ENCODE measurements around the gene H19. TPM values are rescaled to one million over a fixed set of nuclear protein-coding genes. Genes with fewer than 3 reads are reported as not detected.
A peak's percentile ranks its signal among the peaks of the same experiment; 100 is the strongest.

The H19 gene
- total and polyA plus RNA-seq, 8 donors, result 119 to 1,133 (median 825) TPM

- intact Hi-C loops (cut with DNase I), result no loop called here
- no peak for TF ChIP-seq CTCF (IDR thresholded peaks at IDR 0.05)
Measured at GRCh38 chr11:1964955-1965354, 32.7 kb downstream of the H19 start.

GRCh38 chr11:1964348-1964747 lies 33.3 kb downstream of the H19 start:
- H3K27ac ChIP-seq, result no peak overlapping the region
- intact Hi-C loops (cut with DNase I), result no loop called here
- no peak for TF ChIP-seq CTCF (IDR thresholded peaks at IDR 0.05)

More at GRCh38 chr11:1964955-1965354, 32.7 kb downstream of the H19 start:
- H3K9me3 ChIP-seq, result no peaks in the 10 kb centered on the region
- no peaks in the 10 kb centered on the region for H3K36me3 ChIP-seq
- no peaks in the 10 kb centered on the region for H3K27me3 ChIP-seq
- no peak overlapping the region for H3K27ac ChIP-seq
- no peak overlapping the region for H3K4me3 ChIP-seq
- ATAC-seq (no peak), DNase-seq (no peak)
- no peaks in the 10 kb centered on the region for H3K4me1 ChIP-seq

GRCh38 chr11:1963864-1964263 lies 33.8 kb downstream of the H19 start:
- no peak for TF ChIP-seq CTCF (IDR thresholded peaks at IDR 0.05)
- intact Hi-C loops (cut with DNase I), result no loop called here
- H3K9me3 ChIP-seq, result no peaks in the 10 kb centered on the region
- no peaks in the 10 kb centered on the region for H3K36me3 ChIP-seq
- H3K4me1 ChIP-seq, result no peaks in the 10 kb centered on the region
- ATAC-seq (no peak), DNase-seq (peak in 1 of 4 donors; percentile 49)
- no peaks in the 10 kb centered on the region for H3K27me3 ChIP-seq
- no peak overlapping the region for H3K4me3 ChIP-seq
- no peak overlapping the region for H3K27ac ChIP-seq

More at GRCh38 chr11:1964348-1964747, 33.3 kb downstream of the H19 start:
- Histone ChIP-seq H3K27me3 (no peaks in the 10 kb centered on the region), H3K36me3 (no peaks in the 10 kb centered on the region), H3K4me1 (no peaks in the 10 kb centered on the region), H3K9me3 (no peaks in the 10 kb centered on the region), H3K4me3 (no peak overlapping the region)
- no peak for DNase-seq
- ATAC-seq, result peak; percentile 51

GRCh38 chr11:1959786-1960185 lies 37.9 kb downstream of the H19 start:
- H3K27me3 ChIP-seq, result no peaks in the 10 kb centered on the region
- TF ChIP-seq CTCF (IDR thresholded peaks at IDR 0.05), result no peak
- no peaks in the 10 kb centered on the region for H3K36me3 ChIP-seq
- no peak overlapping the region for H3K4me3 ChIP-seq
- DNase-seq (peak in 1 of 4 donors; percentile 54), ATAC-seq (no peak)
- intact Hi-C loops (cut with DNase I), result no loop called here
- no peaks in the 10 kb centered on the region for H3K4me1 ChIP-seq
- H3K27ac ChIP-seq, result no peak overlapping the region
- no peaks in the 10 kb centered on the region for H3K9me3 ChIP-seq

- DNase-seq (no peak), ATAC-seq (no peak)
- no peak overlapping the region for H3K4me3 ChIP-seq
- H3K4me1 ChIP-seq, result no peaks in the 10 kb centered on the region
- no peaks in the 10 kb centered on the region for H3K9me3 ChIP-seq
- no peaks in the 10 kb centered on the region for H3K36me3 ChIP-seq
- no peak overlapping the region for H3K27ac ChIP-seq
- no peaks in the 10 kb centered on the region for H3K27me3 ChIP-seq
- TF ChIP-seq CTCF (IDR thresholded peaks at IDR 0.05), result no peak
- intact Hi-C loops (cut with DNase I), result no loop called here
Measured at GRCh38 chr11:1958367-1958766, 39.3 kb downstream of the H19 start.
